ENCODE data around the gene CRYM.

CRYM gene

GRCh38 chr16:21283521-21284289, 5.6 kb upstream of the CRYM start:
- TF ChIP-seq GATA3 (IDR thresholded peaks at IDR 0.05; ENCODE audit: low read depth, low read length) = no peak
- TF ChIP-seq GATA2 (IDR thresholded peaks at IDR 0.05; ENCODE audit: low read depth, low read length) = no peak

- no peak for TF ChIP-seq GATA3 (IDR thresholded peaks at IDR 0.05; ENCODE audit: low read depth, low read length)
- TF ChIP-seq GATA2 (IDR thresholded peaks at IDR 0.05; ENCODE audit: low read depth, low read length) = no peak
These were observed 3.8 kb upstream of the CRYM start for GRCh38 chr16:21281698-21282389.

- TF ChIP-seq GATA2 (IDR thresholded peaks at IDR 0.05; ENCODE audit: low read depth, low read length) (no peak), GATA3 (IDR thresholded peaks at IDR 0.05; ENCODE audit: low read depth, low read length) (no peak)
These were observed 1.4 kb upstream of the CRYM start for GRCh38 chr16:21279501-21279900.

GRCh38 chr16:21277045-21277926, 804 bp downstream of the CRYM start:
- TF ChIP-seq GATA3 (IDR thresholded peaks at IDR 0.05; ENCODE audit: low read depth, low read length) = no peak
- TF ChIP-seq GATA2 (IDR thresholded peaks at IDR 0.05; ENCODE audit: low read depth, low read length) = no peak

GRCh38 chr16:21276090-21276489, 2.0 kb downstream of the CRYM start:
- no peak for TF ChIP-seq GATA3 (IDR thresholded peaks at IDR 0.05; ENCODE audit: low read depth, low read length)
- no peak for TF ChIP-seq GATA2 (IDR thresholded peaks at IDR 0.05; ENCODE audit: low read depth, low read length)

- TF ChIP-seq GATA2 (IDR thresholded peaks at IDR 0.05; ENCODE audit: low read depth, low read length) (no peak), GATA3 (IDR thresholded peaks at IDR 0.05; ENCODE audit: low read depth, low read length) (no peak)
These were observed 2.6 kb downstream of the CRYM start for GRCh38 chr16:21275529-21275928.

- no peak for TF ChIP-seq GATA3 (IDR thresholded peaks at IDR 0.05; ENCODE audit: low read depth, low read length)
- TF ChIP-seq GATA2 (IDR thresholded peaks at IDR 0.05; ENCODE audit: low read depth, low read length) = no peak
These were observed 3.8 kb downstream of the CRYM start for GRCh38 chr16:21274172-21274726.

- TF ChIP-seq GATA2 (IDR thresholded peaks at IDR 0.05; ENCODE audit: low read depth, low read length) (no peak), GATA3 (IDR thresholded peaks at IDR 0.05; ENCODE audit: low read depth, low read length) (no peak)
These were observed 5.8 kb downstream of the CRYM start for GRCh38 chr16:21272253-21272652.

GRCh38 chr16:21268236-21268635, 9.9 kb downstream of the CRYM start:
- TF ChIP-seq GATA2 (IDR thresholded peaks at IDR 0.05; ENCODE audit: low read depth, low read length) (no peak), GATA3 (IDR thresholded peaks at IDR 0.05; ENCODE audit: low read depth, low read length) (no peak)

GRCh38 chr16:21267298-21267697, 10.8 kb downstream of the CRYM start:
- TF ChIP-seq GATA2 (IDR thresholded peaks at IDR 0.05; ENCODE audit: low read depth, low read length) (no peak), GATA3 (IDR thresholded peaks at IDR 0.05; ENCODE audit: low read depth, low read length) (no peak)

GRCh38 chr16:21265104-21265837, 12.8 kb downstream of the CRYM start:
- TF ChIP-seq GATA2 (IDR thresholded peaks at IDR 0.05; ENCODE audit: low read depth, low read length) (no peak), GATA3 (IDR thresholded peaks at IDR 0.05; ENCODE audit: low read depth, low read length) (no peak)

- no peak for TF ChIP-seq GATA2 (IDR thresholded peaks at IDR 0.05; ENCODE audit: low read depth, low read length)
- TF ChIP-seq GATA3 (IDR thresholded peaks at IDR 0.05; ENCODE audit: low read depth, low read length) = no peak
These were observed 13.5 kb downstream of the CRYM start for GRCh38 chr16:21264571-21265036.
